Activated CD4-positive, alpha-beta T cell treated with anti-CD3 and anti-CD28 coated beads, Interleukin-2, amount 50 U/mL, for 4 hours (primary cell): Measurements from ENCODE around the gene MSRB1.

Experiments
- DNase-seq, 2 experiments: peaks; one replicate each; pipeline ENCODE4 v3.0.0-alpha.2; 2020

The MSRB1 gene

GRCh38 chr16:1942810-1943726, at the start of gene MSRB1:
MSRB1 (minus strand) TSS chr16:1943199; CDS start chr16:1943156, 43 bp downstream.
- peak; percentile 98 to 99 for DNase-seq

DNA sequence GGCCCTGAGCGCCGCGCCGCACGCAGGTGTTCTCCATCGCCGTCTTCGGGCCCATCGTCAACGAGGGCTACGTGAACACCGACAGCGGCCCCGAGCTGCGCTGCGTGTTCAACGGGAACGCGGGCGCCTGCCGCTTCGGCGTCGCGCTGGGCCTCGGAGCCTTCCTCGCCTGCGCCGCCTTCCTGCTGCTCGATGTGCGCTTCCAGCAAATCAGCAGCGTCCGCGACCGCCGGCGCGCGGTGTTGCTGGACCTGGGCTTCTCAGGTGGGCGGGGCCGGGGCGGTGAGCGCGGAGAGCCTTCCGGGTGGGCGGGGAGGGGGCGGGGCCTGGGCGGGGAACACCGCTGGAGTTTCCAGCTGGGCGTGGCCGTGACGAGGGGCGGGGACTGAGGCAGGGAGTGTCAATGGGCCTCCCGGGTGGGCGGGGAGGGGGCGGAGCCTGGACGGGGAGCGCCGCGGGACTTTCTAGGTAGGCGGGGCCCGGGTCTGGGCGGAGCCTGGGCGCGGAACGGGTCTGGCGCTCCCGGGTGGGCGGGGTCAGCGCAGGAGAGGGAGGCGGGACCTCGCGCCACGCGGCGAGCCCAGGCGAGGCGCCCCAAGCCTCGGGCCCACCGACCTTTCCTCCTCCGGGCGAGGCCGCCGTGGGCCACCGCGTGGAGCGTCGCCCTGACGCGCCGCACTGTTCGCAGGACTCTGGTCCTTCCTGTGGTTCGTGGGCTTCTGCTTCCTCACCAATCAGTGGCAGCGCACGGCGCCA, 49.1 kb upstream of the MSRB1 start:
- DNase-seq: peak; percentile 99

GRCh38 chr16:1991588-1991947, 48.6 kb upstream of the MSRB1 start:
- no peak for DNase-seq

DNA sequence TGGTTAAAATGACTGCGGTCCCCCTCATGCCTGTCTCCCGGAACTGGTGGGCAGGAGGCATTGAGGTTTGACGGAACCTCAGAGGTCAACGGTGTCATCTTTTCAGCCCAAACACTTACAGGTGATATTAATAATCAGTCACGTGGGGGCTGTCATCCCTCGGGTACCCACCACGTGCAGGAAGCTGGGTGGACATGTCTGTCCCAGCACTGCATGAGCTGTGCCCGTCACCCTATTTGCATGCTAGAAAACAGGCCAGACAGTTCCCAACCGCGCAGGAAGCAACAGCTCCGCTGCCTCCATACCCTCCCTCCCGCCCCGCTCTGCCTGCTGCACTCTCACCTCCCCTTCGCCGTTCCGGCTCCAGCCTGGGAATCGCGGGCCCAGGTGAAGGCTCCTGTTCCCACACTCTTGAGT, 48.1 kb upstream of the MSRB1 start:
- DNase-seq: peak; percentile 32 to 42

DNA sequence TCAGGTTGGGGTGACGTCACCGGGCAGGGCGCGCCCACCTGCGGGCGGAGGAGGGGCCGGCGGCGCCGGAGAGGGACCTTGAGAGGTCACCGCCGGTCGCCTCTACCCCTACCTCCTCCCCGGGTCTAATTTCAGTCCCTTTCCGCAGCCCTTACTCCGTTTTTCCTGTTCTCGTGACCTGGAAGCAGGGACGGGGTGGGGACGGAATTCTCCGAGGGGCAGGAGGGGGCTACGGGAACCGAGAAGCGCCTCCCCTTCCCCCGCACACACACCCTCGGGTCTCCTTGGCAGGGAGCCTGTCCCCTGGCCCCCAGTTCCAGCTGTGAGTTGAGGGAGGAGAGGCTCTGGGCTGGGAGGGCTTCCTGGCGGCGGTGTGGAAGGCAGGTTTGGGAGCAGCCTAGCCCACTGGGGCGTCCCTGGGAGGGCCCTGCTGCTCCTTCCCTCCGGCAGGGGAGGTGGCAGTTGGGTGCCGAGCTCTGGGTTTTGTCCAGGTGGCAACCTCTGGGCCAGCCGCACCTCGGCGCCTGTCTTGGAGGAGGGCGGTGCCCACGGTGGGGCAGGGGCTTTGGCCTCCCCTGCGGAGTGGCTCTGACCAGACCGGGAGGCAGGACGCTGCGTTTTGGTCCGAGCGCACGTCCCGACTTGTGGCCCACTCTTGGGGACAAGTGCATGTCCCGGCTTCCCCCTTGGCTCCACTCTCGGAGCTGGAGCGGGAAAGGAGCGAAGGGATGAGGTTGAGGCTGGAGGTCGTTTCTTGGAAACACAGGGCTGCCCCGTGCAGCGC, 47.5 kb upstream of the MSRB1 start:
- no peak for DNase-seq

DNA sequence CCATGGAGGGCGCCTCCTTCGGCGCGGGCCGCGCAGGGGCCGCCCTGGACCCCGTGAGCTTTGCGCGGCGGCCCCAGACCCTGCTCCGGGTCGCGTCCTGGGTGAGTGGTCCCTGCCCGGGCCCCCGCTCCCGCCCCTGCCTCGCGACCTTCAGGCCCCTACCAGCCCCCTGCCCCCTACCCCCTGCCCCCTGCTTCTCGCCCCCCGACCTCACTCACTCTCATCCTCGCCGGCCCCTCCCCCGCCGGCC, 47.0 kb upstream of the MSRB1 start:
- no peak for DNase-seq

- no peak for DNase-seq
Observed at GRCh38 chr16:1989209-1990100, 46.5 kb upstream of the MSRB1 start, which contains the start of gene SYNGR3. SYNGR3 (plus strand) TSS chr16:1989970; CDS start chr16:1990103, 133 bp downstream.

- no peak for DNase-seq
Observed at GRCh38 chr16:1987198-1987597, 44.2 kb upstream of the MSRB1 start.

GRCh38 chr16:1985466-1986150, 42.6 kb upstream of the MSRB1 start:
- DNase-seq: no peak

GRCh38 chr16:1984347-1985225, 41.6 kb upstream of the MSRB1 start:
- no peak for DNase-seq

DNA sequence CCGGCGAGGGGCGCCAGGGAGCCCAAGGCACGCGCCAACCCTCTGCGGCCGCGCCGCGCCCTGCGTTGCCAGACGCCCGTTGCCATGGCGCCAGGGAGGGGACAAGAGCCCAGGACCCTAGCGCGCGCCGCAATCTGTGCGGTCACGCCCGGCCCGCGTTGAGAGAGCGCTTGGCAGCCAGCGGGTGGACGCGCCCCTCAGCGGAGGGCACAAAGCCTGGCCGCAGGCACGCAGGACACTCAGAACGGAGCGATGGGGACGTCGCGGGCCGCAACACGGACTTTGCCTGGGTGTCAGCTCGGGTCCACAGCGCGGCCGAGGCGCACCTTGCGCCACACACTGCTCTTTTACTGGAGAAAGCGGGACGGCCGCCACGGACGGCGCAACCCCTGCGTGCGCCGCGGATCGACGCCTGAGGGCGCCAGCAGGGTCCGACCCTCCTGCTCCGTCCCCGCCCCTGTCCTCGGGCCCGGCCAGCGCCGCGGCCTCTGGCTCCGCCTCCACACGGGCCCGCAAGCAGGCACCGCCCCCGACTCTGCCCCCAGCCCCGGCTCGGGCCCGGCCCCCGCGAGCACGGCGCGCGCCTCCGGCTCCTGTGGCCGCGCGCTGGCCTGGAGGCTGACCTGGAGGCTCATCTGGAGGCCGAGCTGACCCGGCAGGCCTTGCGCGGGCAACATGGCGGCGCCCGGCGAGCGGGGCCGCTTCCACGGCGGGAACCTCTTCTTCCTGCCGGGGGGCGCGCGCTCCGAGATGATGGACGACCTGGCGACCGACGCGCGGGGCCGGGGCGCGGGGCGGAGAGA, 40.7 kb upstream of the MSRB1 start, which contains the start of gene GFER:
GFER (plus strand) TSS at position 650 of the 803 bp plus-strand sequence; CDS start at position 676, 26 bp downstream.
- DNase-seq: peak in 1 of 2 experiments; percentile 39

DNA sequence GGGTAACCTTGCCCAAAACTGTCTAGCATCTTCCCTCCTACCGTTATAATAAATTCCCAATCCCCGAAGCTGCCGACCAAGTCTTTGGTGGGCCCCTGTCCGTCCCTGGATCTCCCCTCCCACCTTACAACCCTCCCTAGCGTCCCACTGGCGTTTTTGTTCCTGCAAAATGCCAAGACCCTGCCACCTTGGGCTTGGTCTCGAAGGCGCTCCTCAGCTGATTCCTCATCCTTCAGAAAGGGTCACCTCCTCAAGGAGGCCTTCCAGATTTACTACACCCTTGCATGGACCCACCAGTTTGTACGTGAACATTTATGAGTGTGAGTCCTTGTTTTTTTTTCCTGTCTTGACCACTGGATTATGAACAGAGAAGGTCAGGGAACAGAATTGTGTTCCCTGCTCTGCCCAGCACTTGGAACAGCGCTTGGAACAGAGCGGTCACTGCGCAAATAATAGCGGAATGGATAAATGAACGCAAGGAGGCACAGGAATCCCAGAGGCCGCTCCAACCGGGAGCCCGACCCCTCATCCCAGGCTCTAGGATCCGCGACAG, 40.1 kb upstream of the MSRB1 start:
- DNase-seq: no peak

- no peak for DNase-seq
Observed at GRCh38 chr16:1982013-1982433, 39.0 kb upstream of the MSRB1 start.

- DNase-seq: no peak
Observed at GRCh38 chr16:1981398-1981836, 38.4 kb upstream of the MSRB1 start, which contains the start of gene NOXO1. NOXO1 (minus strand) TSS chr16:1981469; CDS start chr16:1981179, 290 bp downstream.

GRCh38 chr16:1980770-1981087, 37.7 kb upstream of the MSRB1 start:
- DNase-seq: no peak

DNA sequence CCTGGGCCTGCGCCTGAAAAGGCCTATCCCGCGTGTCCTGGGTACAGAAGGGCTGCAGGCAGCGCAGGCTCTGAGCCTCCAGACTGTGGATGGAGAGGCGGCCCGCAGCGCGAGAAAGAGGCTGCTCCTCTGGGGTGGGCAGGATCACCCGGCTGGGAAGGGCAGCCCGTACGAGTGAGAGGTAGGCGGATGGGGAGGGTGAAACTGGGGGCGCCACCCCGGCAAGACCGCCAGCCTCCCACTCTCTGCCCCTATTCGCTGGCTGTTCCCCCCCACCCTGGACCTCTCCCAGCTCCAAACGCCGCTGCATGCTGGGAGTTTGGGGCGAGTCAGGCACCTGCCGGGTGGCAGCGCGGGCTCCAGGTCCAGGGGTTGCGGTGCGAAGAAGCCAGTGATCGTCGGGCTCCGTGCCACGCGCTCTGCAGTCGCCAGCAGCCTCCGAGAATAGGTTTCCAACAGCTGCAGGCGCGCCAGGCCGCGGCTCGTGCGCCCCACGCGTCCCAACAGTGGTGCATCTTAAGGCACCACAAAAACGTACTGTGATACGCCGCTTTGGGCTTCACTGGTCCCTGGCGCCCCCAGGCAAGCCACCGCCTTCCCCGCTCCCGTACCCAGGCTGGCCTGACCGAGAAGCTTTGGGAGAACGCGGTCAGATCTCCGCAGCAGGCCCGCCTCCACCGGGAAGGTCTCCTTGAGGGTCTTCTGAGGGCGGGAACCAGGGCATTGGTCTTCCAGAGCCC, 37.2 kb upstream of the MSRB1 start:
- no peak for DNase-seq

GRCh38 chr16:1979271-1980029, 36.5 kb upstream of the MSRB1 start:
- peak in 1 of 2 experiments; percentile 53 for DNase-seq
